Femur (tissue), 1 donor: Measurements from ENCODE around the gene FTO.

Experiments used
- DNase-seq: peaks from one replicate; pipeline ENCODE4 v3.0.0-alpha.2; 2017

The FTO gene

DNA sequence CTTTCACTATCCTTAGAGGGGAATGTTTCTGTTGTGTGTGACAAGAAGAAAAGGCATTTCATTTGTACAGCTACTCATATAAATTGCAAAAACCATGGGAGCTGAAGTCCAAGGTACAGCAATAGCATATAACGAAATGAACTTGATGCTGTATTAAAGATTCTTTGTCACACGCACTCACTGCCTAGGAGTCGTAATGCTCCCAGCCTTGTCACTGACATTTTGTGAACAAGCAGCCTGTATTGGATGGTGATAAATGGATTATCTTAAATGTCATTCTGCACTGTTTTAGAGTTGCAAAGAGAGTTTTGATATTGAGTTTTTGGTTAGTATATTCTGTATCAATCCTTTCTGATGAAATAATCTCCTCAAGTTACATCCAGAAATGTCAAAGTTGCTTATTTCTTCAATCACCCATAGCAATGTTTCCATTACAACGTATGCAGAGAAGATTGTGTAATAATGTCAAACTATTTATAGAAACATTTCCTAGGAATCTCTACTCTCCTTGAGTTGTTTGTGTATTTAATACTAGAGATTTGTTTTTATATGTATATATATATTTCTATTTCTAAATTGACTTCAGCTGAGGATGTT lies 270.6 kb downstream of the FTO start:
- DNase-seq: no peak

DNA sequence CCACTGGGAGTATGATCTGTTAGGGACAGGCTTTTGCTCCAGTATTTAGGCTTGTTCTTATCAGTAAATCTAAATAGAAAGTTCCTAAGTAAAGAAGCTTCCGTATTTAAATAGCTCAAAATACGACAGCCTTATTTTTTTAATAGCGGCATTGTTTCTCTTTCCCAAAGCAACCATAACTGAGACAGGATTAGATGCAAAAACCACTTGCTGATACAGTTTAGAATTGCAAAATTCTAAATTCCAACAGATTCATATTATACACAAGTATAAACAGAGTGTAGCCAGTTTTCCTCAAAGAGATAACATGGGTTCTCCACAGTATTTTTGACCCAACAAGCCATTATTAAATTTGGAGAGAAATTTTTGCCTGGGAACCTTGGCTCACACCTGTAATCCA lies 276.7 kb downstream of the FTO start:
- DNase-seq: no peak

DNA sequence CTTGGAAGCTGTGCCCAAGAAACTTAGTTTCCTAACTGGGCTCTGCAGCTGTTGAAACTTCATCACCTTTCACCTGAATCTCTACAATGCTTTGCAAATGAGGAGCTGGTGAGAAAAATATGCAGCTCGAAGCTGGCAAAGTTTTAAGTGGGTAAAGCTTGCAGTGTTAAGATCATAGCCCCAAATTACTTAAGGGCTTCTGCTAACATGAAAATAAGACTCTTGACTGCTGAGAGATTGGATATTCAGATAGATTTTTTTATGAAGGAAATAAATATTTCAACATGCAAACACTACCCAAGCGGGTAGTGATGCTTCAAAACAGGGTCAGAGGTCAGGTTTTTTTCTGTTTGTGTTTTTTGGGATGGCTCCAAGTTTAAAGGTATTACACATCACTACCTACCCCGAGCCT lies 278.7 kb downstream of the FTO start:
- DNase-seq: no peak

DNA sequence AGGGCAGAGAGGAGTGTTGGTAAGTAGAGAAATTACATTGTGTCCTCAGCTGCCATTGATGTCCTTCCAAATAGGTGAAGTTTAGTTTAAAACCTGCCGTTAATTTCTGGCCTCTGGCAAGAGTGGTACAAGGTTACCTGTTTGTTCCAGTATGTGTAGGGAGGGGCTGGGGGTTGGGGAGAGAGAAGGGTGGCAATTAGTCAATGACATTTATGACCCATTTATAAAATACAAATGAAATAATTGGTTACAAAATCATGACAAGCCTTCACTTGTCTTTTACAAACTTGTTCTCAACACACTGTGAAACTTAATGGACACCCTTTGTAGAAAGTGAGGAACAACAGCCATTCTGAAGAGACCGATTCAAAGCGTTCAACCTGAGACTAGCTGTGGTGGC lies 281.0 kb downstream of the FTO start:
- DNase-seq: no peak

DNA sequence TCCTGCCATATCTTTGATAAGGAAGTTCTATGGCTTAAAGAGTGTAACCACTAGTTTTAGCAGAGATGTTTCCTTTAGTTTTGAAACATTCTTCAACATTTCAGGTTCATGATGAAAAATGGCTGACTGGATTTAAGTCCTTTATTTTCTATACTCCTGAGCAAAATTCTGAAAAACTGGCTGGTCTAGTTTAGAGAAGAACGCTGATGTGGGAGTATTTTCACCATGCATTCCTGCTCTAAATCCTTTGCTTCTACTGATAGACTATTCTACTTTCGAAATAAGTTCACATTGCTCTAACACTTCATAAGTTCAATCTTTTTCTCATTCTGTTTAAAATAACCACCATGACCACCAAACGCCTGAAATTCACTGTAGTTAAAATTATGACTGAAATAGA lies 281.9 kb downstream of the FTO start:
- DNase-seq: no peak

DNA sequence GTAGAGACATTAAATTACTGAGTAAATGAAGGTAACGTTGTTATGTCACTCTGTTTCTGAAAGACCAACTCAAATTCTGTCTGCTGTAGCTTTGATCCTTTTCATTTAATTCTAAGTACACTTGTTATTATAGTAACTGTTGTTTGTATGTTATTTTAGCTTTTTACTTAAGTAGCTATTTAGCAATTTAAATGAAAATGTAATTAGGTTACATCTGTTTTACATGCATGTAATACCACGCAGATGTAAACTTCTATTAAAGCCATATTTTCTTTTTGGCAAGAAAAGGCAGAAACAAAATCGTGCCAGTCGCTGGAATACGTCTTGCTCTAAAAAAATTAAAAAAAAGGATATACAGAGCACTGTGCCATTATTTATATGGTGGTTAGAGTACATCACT lies 282.8 kb downstream of the FTO start:
- no peak for DNase-seq

DNA sequence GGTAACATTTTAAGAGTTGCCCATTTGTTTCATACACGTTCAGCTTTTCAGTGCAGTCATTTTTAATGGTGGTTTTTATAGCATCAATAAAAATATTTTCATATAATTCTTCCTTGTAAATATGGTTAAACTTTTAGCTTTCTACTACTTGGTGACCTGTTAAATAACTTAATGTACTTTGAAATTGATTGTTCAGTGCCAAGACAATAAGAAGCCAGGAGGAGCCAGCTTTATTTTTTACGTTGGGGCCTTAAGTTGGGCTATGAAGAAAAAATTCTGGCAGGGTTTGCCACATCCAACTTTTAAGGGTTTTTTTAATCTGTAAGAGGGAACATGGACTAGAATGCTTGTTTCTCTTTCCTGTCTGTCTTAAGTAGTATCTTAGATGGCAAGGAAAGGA lies 284.2 kb downstream of the FTO start:
- no peak for DNase-seq

DNA sequence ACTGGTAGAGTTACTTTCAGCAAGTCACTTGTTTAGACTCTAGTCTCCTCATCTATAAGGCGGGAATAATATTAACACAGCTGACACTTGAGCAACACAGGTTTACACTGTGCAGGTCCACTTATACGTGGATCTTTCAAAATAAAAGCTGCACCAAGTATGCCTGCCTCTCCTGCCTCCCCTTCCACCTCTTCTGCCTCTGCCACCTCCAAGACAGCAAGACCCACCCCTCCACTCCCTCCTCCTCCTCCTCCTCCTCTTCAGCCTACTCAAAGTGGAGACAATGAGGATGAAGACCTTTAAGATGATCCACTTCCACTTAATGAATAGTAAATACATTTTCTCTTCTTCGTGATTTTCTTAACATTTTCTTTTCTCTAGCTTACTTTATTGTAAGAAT lies 285.6 kb downstream of the FTO start:
- DNase-seq: no peak

DNA sequence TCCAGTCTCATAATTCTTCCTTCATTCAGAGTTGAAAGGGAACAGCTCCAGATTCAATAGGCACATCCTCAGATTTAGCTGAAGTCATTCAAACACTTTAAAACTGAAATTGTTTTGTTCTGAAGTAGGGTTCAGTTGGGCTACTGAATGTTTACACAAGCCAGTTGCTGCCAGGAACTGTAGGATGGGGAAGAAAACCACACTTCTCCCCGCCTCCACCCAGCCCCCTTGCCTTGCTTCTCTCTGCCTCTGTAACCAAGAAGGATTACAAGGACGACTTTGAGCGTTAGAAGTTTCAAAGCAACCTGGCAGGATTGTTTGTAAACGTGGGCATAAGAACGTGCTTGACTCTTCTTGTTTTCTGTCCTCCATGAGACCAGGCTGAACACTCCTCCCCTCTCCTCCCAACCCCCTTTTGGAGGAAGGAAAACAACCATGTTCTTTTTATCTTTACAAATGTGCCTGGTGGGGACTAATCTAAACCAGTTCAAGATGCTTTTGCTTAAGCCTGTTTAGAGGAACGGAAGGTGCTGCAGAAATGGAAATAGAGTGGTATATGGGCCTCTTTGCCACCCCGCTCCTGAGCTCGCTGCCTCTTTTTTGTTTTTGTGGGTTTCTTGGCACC lies 287.9 kb downstream of the FTO start:
- DNase-seq: peak; percentile 44

DNA sequence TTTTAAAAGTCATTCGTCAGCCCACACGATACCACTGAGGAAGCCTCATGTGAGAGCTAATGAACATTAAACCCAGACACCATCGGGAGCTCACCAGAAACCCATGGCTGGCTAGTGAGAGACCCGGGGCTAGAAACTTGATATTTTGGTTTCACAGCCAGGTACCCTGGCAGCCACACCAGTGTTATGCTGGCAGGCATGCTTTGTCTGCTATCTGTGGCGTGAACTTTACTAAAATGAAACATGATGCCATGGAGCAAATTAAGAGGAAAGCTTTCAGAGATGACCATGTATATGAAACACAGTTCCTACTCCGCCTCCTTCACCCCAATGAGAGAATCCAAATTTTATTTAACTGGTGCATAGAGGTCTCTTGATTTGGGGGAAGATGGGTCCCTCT lies 291.4 kb downstream of the FTO start:
- no peak for DNase-seq

DNA sequence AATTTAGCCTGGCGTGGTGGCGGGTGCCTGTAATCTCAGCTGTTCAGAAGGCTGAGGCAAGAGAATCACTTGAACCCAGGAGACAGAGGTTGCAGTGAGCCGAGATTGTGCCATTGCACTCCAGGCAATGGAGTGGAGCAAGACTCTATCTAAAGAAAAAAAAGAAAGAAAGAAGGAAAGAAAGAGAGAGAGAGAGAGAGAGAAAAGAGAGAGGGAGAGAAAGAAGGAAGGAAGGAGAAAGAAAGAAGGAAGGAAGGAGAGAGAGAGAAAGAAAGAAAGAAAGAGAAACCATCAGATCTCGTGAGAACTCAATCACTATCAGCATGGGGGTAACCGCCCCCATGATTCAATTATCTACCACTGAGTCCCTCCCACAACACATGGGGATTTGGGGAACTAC lies 293.0 kb downstream of the FTO start:
- no peak for DNase-seq

DNA sequence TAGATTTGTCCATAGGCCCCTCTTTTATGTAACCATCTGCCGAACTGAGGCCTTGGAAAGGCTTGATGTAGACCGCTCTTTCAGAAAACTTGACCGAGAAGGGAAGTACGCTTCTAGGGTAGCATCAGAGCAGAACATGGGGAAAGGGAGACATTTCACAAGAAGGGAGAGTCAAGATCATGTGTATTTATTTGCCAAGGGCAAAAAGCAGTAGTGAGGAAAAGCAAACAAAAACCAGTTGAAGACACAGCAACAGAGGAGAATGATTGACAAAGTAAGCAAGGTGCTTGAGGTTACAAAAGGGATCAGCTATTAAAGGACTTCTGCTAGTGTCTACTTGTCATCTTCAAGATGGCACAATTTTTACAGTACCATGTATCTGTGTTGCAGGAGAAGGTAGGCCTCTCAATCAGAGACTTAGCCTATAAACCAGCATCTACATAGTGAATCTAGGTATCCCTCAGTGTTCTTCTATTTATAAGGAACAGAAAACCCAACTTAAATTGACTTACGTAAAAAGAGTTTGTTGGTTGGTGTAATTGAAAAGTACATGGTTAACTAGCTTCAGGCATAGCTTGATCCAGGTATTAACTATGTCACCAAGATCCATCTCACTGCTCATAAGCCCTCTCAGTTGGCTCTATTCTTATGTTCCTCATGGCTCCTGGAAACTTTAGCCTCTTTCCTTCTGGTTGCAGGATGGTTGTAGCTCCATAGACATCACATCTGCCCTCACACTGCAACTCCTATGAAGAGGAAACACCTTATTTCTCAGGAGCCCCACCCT lies 294.3 kb downstream of the FTO start:
- DNase-seq: no peak

DNA sequence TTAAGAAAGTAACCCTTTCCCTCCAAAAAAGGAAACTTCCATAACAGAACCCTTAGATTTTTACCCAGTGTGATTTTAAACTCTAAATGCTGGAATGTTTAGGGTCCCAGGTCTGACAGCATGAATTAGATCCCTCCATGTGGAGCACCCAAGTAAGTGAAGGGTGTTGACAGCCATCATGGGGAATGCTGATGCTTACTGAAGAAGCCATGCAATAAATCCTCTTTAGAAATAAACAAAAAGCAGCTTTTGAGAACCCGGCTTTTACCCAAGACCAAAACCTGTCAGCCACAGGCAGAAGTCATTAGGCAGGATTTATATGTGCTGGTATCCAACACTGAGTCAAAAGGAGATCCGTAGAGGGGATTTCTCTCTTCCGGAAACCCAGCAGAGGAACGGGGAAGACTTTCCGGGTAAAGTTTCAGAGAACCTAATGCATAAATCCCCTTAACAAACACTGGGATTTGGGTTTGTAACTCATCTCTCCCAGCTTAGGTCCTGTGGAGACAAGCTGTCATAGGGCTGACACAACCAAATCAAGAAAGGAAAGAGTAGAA lies 295.1 kb downstream of the FTO start:
- DNase-seq: no peak

DNA sequence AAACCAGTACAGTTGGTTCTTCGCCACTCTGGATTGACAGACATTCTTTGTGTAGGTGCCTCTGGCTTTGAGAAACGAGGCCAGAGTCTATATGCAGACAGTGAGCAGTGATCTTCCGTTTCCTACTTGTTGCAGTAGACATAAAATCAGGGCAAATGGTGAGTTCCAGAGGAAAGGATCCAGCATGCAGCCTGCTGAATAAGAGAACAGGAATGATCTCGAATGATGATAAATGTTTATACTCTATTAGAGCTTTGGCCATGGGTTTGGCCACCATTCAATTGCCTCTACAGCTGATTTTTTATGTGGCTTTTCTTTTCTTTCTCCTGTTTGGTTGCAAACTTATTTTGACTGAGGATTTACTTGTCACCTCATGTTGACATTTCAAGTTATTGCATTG lies 295.9 kb downstream of the FTO start:
- DNase-seq: no peak

DNA sequence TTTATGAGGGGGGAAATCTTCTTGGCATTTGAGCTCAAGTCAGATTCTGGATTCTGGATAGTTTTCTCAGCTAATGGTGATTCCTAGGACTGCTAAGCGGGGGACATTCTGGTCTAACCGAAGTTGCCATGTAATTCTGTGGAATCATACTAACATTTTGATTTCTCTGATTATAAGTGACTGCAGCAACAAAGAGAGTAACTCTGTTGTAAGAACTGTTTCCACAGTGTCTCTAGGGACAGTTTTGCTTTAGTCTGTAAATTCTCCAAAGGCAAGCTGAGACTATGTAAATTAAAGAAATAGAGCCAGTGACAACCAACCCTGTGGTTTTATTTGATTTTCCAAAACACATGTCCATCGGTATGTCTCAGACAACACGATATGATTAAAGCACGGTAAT lies 296.4 kb downstream of the FTO start:
- no peak for DNase-seq

DNA sequence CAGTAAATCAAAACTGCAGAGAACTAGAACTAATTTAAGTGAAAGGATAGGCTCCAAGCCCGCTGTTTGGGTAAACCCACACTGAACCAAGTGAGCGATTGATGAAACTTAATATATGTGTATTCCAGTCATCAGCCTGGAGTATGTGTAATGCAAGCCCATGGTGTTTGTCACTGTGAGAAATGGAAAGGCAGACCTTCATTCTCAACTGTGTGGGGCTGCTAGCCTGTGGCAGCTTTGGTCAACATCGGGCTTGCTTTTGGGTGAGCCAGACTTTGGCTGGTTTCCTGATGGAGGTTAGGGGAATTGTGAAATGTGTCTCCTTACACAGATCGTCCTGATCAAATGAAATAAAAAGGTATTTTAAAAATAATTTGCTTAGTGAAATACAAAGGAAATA lies 302.7 kb downstream of the FTO start:
- no peak for DNase-seq

DNA sequence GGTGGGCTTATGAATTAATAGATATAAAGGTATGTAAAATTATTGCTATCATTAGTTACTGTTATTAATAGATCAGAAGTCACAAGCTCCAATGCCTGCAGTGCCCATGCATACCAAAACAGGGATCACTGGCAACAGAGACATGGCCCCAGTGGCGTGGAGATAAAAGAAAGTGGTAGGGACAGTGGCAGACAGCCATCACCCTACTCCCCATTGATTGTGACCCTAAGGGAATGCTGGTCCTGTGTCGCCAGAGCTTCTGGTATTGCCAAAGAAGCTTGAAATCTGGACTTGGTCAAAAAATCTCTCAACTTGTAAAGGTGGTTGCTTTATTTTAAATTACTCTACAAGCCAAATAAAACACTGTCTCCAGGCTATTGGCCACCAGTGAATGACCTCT lies 303.5 kb downstream of the FTO start:
- DNase-seq: no peak

DNA sequence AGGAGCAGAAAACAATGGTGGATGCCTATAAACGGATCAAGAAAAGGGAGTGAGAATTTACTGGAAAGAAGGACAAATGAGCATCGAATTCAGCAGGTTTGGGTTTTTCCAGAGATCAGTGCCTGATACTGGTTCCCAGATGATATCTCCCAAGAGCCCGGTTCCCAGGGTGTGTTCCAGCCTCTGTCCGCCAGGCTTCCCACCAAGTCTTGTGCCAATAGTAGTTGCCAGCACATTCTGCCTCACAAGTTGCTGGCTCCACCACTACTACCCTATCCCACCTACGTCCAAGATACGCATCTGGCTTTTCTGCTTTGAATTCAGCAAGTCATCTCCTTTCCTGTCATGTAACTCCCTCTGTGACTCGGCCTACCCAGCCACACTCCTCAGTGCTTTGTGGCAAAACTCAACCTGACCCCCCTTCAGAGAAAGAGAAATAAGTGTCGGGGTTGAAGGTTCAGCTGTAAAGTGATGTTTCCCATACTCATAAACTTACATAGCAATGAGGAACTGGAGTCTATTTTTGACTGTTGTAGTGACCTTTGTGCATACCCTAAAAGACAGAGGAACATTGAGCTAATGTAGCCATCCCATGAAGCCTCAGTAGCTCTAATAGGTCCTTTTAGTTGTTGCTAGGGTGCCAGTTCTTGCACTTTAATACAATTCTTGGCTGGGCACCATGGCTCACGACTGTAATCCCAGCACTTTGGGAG lies 305.7 kb downstream of the FTO start:
- DNase-seq: no peak

DNA sequence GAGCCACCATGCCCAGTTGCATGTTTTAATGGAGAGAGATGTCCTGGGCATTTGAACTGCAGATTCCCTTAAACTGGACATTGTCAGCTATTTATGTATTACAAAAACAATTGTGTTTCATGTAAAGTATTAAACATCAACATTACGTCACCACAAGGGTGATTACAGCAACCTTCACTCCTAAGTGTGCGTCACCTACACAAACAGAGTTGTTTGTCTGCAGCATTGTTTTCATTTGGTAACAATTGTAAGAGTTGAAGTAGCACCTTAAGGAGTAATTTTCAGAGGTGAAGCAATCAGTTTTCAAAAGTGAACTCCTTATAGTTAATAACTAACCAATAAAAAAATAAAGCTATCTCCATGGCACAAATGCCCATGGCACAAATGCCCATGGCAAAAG lies 311.2 kb downstream of the FTO start:
- DNase-seq: no peak

DNA sequence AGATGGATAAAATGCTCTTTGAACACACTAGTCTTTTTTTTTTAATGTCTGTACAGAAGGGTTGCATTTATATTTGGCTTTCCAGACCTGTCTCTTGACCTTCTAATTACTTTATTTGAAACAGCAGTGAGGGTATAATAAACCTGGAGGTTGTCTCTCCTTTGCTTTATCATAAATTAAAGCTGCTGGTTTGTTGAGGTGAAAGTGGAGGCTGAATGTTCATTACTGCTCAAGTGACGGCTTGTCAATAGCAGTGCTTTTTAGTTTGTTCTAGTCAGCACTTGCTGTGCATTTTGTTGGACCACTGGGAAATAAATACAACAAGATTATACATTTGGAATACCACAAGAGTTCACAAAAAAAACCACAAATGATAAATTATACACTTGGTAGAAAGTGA lies 318.4 kb downstream of the FTO start:
- no peak for DNase-seq

DNA sequence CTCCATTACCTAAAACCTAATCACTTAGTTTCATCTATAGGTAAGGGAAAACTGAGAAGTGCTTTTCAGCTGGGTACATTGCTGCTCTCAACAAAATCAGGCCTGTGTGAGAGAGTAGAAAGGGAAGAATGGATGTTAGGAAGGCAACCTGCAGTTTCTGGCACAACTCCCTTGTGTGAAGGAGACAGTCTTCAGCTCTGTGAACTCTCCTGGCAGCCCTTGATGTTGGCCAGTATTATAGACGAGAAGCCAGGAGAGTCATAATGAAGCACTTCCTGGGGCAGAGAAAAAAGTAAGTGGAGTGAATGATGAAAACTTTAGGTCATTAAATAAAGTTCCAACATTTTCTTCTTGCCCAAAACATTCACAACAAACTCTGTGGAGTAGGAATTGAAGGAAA lies 322.5 kb downstream of the FTO start:
- no peak for DNase-seq

DNA sequence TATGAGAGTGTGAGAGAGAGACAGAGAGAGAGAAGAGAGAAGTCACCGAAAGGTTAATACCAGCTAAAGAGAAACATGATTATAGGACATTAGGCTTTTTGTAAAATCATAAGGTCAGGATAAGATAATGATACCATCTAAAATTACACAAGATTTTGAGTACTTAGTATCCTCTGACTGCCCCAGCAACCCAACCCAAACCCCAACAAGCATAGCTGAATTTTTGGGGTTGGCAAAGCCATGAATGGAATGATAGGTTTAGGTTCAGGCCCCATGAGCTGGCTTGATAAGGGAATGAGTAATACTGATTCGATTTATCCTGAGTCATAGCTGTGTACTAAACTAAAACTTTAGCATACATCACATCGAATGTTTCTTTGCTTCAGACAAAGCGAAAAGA lies 323.1 kb downstream of the FTO start:
- DNase-seq: no peak

DNA sequence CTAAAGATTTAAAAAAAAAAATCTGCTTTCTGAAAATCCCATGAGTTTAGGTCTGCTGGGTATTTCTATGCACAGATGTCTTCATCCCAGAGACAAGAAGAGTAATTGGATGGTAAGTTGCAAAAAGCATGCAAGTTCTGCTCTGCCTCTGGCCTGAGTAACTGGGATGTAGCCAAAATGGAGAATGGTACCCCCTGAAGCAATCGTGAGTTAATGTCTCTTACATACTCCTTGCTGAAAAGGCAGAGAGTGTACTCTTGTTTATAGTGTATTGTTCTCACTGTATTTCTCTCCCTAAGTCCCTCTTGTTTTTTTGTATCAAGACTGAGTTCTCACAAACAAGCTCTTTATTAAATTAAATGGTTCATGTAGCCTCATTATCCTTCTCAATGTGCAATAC lies 323.6 kb downstream of the FTO start:
- DNase-seq: no peak

DNA sequence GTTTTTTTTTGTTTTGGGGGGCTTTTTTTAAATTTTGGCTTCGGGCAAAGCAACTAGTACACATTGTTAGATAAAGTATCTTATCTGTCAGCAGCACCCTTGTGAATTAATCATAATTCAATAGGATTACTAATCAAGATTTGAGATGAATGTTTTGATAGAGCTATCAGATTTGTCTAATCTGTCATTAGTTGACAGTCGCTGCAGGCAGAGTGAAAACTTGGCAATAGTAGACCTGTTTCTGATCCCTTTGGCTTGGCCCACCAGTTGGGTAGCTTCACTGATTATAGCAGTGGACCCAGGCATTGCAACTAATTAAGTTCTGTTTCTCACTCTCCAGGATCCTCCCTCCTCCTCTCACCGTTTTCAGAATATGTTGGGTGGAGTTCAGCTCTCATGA lies 324.0 kb downstream of the FTO start:
- DNase-seq: no peak
